HG02973 (cell line): ENCODE data around the gene P3H3.
"Not testable (repeated sequence)": the region's sequence is repeated elsewhere in the genome, so short reads cannot be mapped to it uniquely, and the experiment has no call there.

Experiments used
- ATAC-seq: cut with Tn5 transposase; IDR thresholded peaks from one replicate; pipeline ENCODE4 v1.9.1; 2021; ENCODE audit warnings: moderate library complexity; ENCODE audit not compliant: unreplicated experiment

The P3H3 gene

GRCh38 chr12:6863586-6864321, 35.5 kb downstream of the P3H3 start:
- no peak for ATAC-seq

GRCh38 chr12:6865307-6865706, 37.1 kb downstream of the P3H3 start:
- ATAC-seq, result not testable (repeated sequence)

GRCh38 chr12:6866163-6866919, 38.1 kb downstream of the P3H3 start:
- ATAC-seq, result no peak

GRCh38 chr12:6866920-6867412, 38.8 kb downstream of the P3H3 start:
- no peak for ATAC-seq

- ATAC-seq, result peak; percentile 41
Observed at GRCh38 chr12:6867413-6868210, 39.4 kb downstream of the P3H3 start, which contains the start of gene TPI1. TPI1 (plus strand) TSS chr12:6867531; CDS start chr12:6867567, 36 bp downstream.

GRCh38 chr12:6868211-6869048, 40.2 kb downstream of the P3H3 start:
- ATAC-seq, result no peak

GRCh38 chr12:6869049-6870021, 41.1 kb downstream of the P3H3 start:
- no peak for ATAC-seq

GRCh38 chr12:6870304-6870703, 42.1 kb downstream of the P3H3 start:
- not testable (repeated sequence) for ATAC-seq

- ATAC-seq, result no peak
Observed at GRCh38 chr12:6871052-6871957, 43.1 kb downstream of the P3H3 start.

GRCh38 chr12:6872073-6873048, 44.2 kb downstream of the P3H3 start:
- no peak for ATAC-seq

- ATAC-seq, result peak; percentile 74
Observed at GRCh38 chr12:6873094-6874014, 45.1 kb downstream of the P3H3 start, which contains the start of gene SPSB2. SPSB2 (minus strand) TSS chr12:6873303; CDS start chr12:6872901, 402 bp downstream.

GRCh38 chr12:6874015-6874368, 45.8 kb downstream of the P3H3 start:
- not testable (repeated sequence) for ATAC-seq

- ATAC-seq, result not testable (repeated sequence)
Observed at GRCh38 chr12:6879824-6880223, 51.6 kb downstream of the P3H3 start.

- ATAC-seq, result no peak
Observed at GRCh38 chr12:6883252-6883651, 55.0 kb downstream of the P3H3 start.

GRCh38 chr12:6883683-6884082, 55.5 kb downstream of the P3H3 start:
- no peak for ATAC-seq

- ATAC-seq, result no peak
Observed at GRCh38 chr12:6884539-6884938, 56.3 kb downstream of the P3H3 start.
